ENCODE results near the gene TSEN2.

GRCh38 chr3:12479919-12480427 is 4.3 kb upstream of the TSEN2 start:
- TF ChIP-seq EP300 (IDR thresholded peaks at IDR 0.05): no peak
- TF ChIP-seq CTCF (IDR thresholded peaks at IDR 0.05): peak; percentile 52 to 81 (median 70)
- no peak for TF ChIP-seq POLR2AphosphoS5 (IDR thresholded peaks at IDR 0.05)
